ENCODE data around the gene SNRPD2.
"Not testable (repeated sequence)": the region's sequence is repeated elsewhere in the genome, so short reads cannot be mapped to it uniquely, and the experiment has no call there.

SNRPD2 gene

DNA sequence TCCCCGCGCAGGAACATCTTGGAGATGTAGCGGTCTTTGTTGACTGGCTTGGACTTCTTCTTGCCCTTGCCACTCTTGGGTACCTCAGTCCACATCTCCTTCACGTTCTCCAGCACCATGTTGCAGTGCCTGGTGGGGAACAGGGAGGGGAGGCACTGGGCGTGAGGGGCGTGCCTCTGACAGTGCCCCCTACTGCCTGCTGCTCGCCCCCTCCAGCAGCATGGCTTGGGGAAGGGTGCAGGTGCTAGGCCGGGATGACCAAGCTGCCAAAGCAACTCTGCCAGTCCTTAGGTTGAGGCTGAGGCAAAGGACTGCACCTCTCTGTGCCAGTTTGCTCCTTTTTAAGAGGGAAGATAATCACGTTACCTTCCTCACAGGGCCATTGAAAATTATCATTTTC, 4.2 kb downstream of the SNRPD2 start:
- Histone ChIP-seq H3K27ac (no peak overlapping the region), H3K4me1 (ENCODE audit: low read depth, poor library complexity, severe bottlenecking) (peaks cover 7% of the 10 kb centered on the region), H3K79me2 (ENCODE audit: insufficient read depth, low read depth) (peaks cover 24% of the 10 kb centered on the region), H3K36me3 (ENCODE audit: insufficient read depth) (peaks cover 11% of the 10 kb centered on the region; the same call in 1 of the 2 replicates), H3K9ac (no peak overlapping the region), H3K4me2 (no peak overlapping the region), H3K27me3 (ENCODE audit: insufficient read depth, low read depth) (no peaks in the 10 kb centered on the region), H3K4me3 (IDR thresholded peaks at IDR 0.05; ENCODE audit: insufficient read depth, low read depth, low read length) (no peak overlapping the region), H4K20me1 (ENCODE audit: insufficient read depth) (no peaks in the 10 kb centered on the region), H2AFZ (ENCODE audit: low read depth) (no peak overlapping the region)
- TF ChIP-seq, protein P1, sequence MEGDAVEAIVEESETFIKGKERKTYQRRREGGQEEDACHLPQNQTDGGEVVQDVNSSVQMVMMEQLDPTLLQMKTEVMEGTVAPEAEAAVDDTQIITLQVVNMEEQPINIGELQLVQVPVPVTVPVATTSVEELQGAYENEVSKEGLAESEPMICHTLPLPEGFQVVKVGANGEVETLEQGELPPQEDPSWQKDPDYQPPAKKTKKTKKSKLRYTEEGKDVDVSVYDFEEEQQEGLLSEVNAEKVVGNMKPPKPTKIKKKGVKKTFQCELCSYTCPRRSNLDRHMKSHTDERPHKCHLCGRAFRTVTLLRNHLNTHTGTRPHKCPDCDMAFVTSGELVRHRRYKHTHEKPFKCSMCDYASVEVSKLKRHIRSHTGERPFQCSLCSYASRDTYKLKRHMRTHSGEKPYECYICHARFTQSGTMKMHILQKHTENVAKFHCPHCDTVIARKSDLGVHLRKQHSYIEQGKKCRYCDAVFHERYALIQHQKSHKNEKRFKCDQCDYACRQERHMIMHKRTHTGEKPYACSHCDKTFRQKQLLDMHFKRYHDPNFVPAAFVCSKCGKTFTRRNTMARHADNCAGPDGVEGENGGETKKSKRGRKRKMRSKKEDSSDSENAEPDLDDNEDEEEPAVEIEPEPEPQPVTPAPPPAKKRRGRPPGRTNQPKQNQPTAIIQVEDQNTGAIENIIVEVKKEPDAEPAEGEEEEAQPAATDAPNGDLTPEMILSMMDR (conservative IDR thresholded peaks at IDR 0.05; ENCODE audit: low read depth, low read length): no peak

DNA sequence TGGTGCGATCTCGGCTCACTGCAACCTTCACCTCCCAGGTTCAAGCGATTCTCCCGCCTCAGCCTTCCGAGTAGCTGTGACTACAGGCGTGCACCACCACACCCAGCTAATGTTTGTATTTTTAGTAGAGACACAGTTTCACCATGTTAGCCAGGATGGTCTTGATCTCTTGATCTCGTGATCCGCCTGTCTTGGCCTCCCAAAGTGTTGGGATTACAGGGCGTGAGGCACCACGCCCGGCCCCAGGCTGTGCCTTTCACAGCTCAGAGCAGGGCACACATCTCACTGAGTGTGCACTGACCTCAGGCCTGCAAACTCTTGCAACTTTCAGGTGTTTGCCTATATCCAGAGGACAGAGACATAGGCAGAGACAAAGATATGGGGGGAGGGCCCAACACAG, 6.7 kb downstream of the SNRPD2 start:
- H3K27ac ChIP-seq; H3K9ac ChIP-seq; H3K4me2 ChIP-seq; H4K20me1 ChIP-seq (ENCODE audit: insufficient read depth); H2AFZ ChIP-seq (ENCODE audit: low read depth); H3K4me3 ChIP-seq (IDR thresholded peaks at IDR 0.05; ENCODE audit: insufficient read depth, low read depth, low read length); H3K79me2 ChIP-seq (ENCODE audit: insufficient read depth, low read depth); H3K27me3 ChIP-seq (ENCODE audit: insufficient read depth, low read depth): not testable (repeated sequence)
- H3K36me3 ChIP-seq (ENCODE audit: insufficient read depth): peaks cover 11% of the 10 kb centered on the region; the same call in 1 of the 2 replicates
- peaks cover 11% of the 10 kb centered on the region for H3K4me1 ChIP-seq (ENCODE audit: low read depth, poor library complexity, severe bottlenecking)

DNA sequence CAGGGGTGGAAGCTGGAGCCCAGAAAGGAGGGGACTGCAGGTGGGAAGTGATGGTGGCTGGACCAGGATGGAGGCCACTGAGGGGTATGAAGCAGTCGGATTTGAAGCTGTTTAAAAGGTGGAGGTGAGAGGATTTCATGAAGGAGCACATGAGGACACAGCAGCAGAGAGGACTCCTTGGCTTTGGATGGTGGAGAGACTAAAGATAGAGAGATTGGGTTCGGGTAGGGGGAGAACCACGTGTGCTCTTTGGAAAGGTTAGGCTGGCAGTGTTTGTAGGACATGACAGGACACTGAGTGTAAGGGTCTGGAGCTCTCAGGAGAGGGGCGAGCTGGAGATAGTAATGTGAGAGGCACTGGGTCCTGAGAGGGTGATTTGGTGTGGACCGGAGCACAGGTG, 8.8 kb downstream of the SNRPD2 start:
- Histone ChIP-seq H3K4me1 (ENCODE audit: low read depth, poor library complexity, severe bottlenecking) (peaks cover 17% of the 10 kb centered on the region), H3K27ac (no peak overlapping the region), H2AFZ (ENCODE audit: low read depth) (no peak overlapping the region), H3K79me2 (ENCODE audit: insufficient read depth, low read depth) (no peaks in the 10 kb centered on the region), H3K9ac (no peak overlapping the region), H3K36me3 (ENCODE audit: insufficient read depth) (peaks cover 8% of the 10 kb centered on the region; the same call in 1 of the 2 replicates), H3K4me3 (IDR thresholded peaks at IDR 0.05; ENCODE audit: insufficient read depth, low read depth, low read length) (no peak overlapping the region), H3K4me2 (no peak overlapping the region), H3K27me3 (ENCODE audit: insufficient read depth, low read depth) (peaks cover 3% of the 10 kb centered on the region; the same call in 1 of the 2 replicates), H4K20me1 (ENCODE audit: insufficient read depth) (no peaks in the 10 kb centered on the region)
- TF ChIP-seq, protein P1 (conservative IDR thresholded peaks at IDR 0.05; ENCODE audit: low read depth, low read length): no peak

DNA sequence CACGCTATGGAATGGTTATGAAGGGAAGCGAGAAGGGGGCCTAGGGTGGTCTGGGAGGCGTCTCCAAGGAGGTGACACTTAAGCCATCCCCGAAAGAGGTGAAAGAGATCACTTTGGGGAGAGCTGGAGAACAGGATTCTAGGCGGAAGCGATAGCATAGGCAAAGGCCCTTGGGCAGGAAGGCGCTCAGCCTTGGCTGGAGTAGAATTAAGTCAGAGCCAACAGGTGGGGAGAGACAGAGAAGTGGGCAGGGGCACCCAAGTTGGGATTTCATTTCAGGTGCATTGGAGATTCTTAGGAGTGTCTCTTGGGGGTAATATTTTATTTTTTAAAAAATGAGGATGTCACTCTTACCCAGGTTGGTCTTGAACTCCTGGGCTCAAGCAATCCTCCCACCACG, 9.6 kb downstream of the SNRPD2 start:
- Histone ChIP-seq H4K20me1 (ENCODE audit: insufficient read depth) (no peaks in the 10 kb centered on the region), H3K4me3 (IDR thresholded peaks at IDR 0.05; ENCODE audit: insufficient read depth, low read depth, low read length) (no peak overlapping the region), H3K79me2 (ENCODE audit: insufficient read depth, low read depth) (no peaks in the 10 kb centered on the region), H3K27ac (no peak overlapping the region), H3K9ac (no peak overlapping the region; the same call in 1 of the 2 replicates), H3K27me3 (ENCODE audit: insufficient read depth, low read depth) (peaks cover 3% of the 10 kb centered on the region; the same call in 1 of the 2 replicates), H3K4me1 (ENCODE audit: low read depth, poor library complexity, severe bottlenecking) (peaks cover 21% of the 10 kb centered on the region), H2AFZ (ENCODE audit: low read depth) (peak overlapping the region; percentile 93), H3K36me3 (ENCODE audit: insufficient read depth) (peaks cover 3% of the 10 kb centered on the region; the same call in 1 of the 2 replicates), H3K4me2 (peak overlapping the region; percentile 69)
- TF ChIP-seq, protein P1 (conservative IDR thresholded peaks at IDR 0.05; ENCODE audit: low read depth, low read length): no peak

DNA sequence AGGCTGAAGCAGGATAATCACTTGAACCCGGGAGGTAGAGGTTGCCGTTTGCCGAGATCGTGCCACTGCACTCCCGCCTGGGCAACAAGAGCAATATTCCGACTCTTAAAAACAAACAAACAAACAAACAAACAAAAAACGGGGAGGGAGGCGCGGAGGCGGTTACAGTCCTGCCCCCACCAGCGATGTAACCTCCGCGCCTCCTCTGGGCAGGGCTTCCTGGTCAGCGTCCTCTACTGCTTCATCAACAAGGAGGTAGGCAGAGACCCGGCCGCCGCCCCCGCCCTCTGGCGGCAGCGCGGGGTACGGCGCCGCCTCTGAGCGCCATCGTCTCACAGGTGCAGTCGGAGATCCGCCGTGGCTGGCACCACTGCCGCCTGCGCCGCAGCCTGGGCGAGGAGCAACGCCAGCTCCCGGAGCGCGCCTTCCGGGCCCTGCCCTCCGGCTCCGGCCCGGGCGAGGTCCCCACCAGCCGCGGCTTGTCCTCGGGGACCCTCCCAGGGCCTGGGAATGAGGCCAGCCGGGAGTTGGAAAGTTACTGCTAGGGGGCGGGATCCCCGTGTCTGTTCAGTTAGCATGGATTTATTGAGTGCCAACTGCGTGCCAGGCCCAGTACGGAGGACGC, 10.2 kb downstream of the SNRPD2 start:
- TF ChIP-seq, protein P1 (conservative IDR thresholded peaks at IDR 0.05; ENCODE audit: low read depth, low read length): peak; percentile 93
- H3K79me2 ChIP-seq (ENCODE audit: insufficient read depth, low read depth): no peaks in the 10 kb centered on the region
- H3K4me2 ChIP-seq: peak overlapping the region; percentile 69
- peaks cover 3% of the 10 kb centered on the region; the same call in 1 of the 2 replicates for H3K27me3 ChIP-seq (ENCODE audit: insufficient read depth, low read depth)
- H3K27ac ChIP-seq: no peak overlapping the region
- peaks cover 21% of the 10 kb centered on the region for H3K4me1 ChIP-seq (ENCODE audit: low read depth, poor library complexity, severe bottlenecking)
- H4K20me1 ChIP-seq (ENCODE audit: insufficient read depth): no peaks in the 10 kb centered on the region
- no peak overlapping the region for H3K4me3 ChIP-seq (IDR thresholded peaks at IDR 0.05; ENCODE audit: insufficient read depth, low read depth, low read length)
- H3K9ac ChIP-seq: peak overlapping the region; percentile 36; the same call in 1 of the 2 replicates
- no peaks in the 10 kb centered on the region; the same call in 1 of the 2 replicates for H3K36me3 ChIP-seq (ENCODE audit: insufficient read depth)
- peak overlapping the region; percentile 93 for H2AFZ ChIP-seq (ENCODE audit: low read depth)
